ENCODE measurements around the gene VKORC1. TPM values are rescaled to one million over a fixed set of nuclear protein-coding genes. Genes with fewer than 3 reads are reported as not detected.

The VKORC1 gene
- total and polyA plus RNA-seq, 2 of the 8 experiments (the other 6 are each of a cell fraction or from before 2014, with no cell fraction given), result 84.1 to 483 TPM

- no peak overlapping the region for H2BK12ac ChIP-seq (ENCODE audit: low read depth, low read length)
- no peak overlapping the region for H4K5ac ChIP-seq (ENCODE audit: insufficient read length, low read depth, low read length)
- H2BK5ac ChIP-seq (ENCODE audit: low read depth, low read length), result no peak overlapping the region
- no peak overlapping the region for H3K4ac ChIP-seq (replicated peaks; ENCODE audit: insufficient read length, low read depth, low read length)
- CTCF ChIA-PET (ENCODE audit: partially characterized antibody), result interaction anchor here (1.2 kb wide), 1 partner anchor 128 kb away, joined by 4 read pairs; the partner anchor contains the start of gene HSD3B7
- H3K27me3 ChIP-seq (replicated peaks in 1 of 4; ENCODE audit: control insufficient read depth in 3 of 4, extremely low read depth in 1 of 4, insufficient read depth in 3 of 4, low read length in 3 of 4), result no peaks in the 10 kb centered on the region
- H3K18ac ChIP-seq (ENCODE audit: extremely low read depth, low read length), result no peak overlapping the region
- no peak overlapping the region for H2AFZ ChIP-seq (ENCODE audit: low read length)
- no peak overlapping the region for H3K56ac ChIP-seq (replicated peaks; ENCODE audit: insufficient read length, low read depth, low read length)
- no peak overlapping the region for H3K27ac ChIP-seq (ENCODE audit: low read depth, low read length)
- FAIRE-seq, result no peak
- H3K9ac ChIP-seq (replicated peaks in 1 of 4; ENCODE audit: extremely low read depth in 1 of 4, low read depth in 3 of 4, low read length in 3 of 4), result no peak overlapping the region
- no peak for DNase-seq (ENCODE audit: low read depth in 1 of 2, low spot score in 2 of 2)
- H3K4me2 ChIP-seq (ENCODE audit: insufficient read depth in 1 of 2, low read depth in 2 of 2, low read length in 2 of 2), result no peak overlapping the region
- 74% methylated on average over 2 of the region's 2 CpGs; no CpG with 5 or more reads in 1 of the 2 experiments for WGBS, 2 experiments (ENCODE audit: extremely low coverage in 1 of 2, insufficient coverage in 1 of 2, insufficient read length in 1 of 2, insufficient replicate concordance in 2 of 2, low coverage in 1 of 2, low lambda C conversion rate in 2 of 2, missing lambda C conversion rate in 1 of 2)
- H3K79me2 ChIP-seq (ENCODE audit: control insufficient read depth in 1 of 2, insufficient read depth in 2 of 2, low read length in 2 of 2), result no peaks in the 10 kb centered on the region
- no peak overlapping the region for H3K23ac ChIP-seq (ENCODE audit: insufficient read length)
- H3K23me2 ChIP-seq (ENCODE audit: low read depth, low read length), result peaks cover 8% of the 10 kb centered on the region
- peaks cover 2 to 18% (median 12%) of the 10 kb centered on the region in 4 experiments; a peak in 5 of 8 replicates for H3K36me3 ChIP-seq (ENCODE audit: control insufficient read depth in 2 of 4, insufficient read depth in 4 of 4, low read length in 3 of 4)
- no peak overlapping the region for H4K8ac ChIP-seq (ENCODE audit: extremely low read depth, insufficient read depth, low read length)
- H2BK20ac ChIP-seq (ENCODE audit: low read length), result no peak overlapping the region
- no peak overlapping the region for H4K91ac ChIP-seq (replicated peaks; ENCODE audit: insufficient read length, low read length)
- no peak overlapping the region for H2BK120ac ChIP-seq (replicated peaks; ENCODE audit: low read depth, low read length)
- H3K79me1 ChIP-seq (ENCODE audit: low read depth, low read length), result no peaks in the 10 kb centered on the region; the same call in 1 of the 2 replicates
- H4K20me1 ChIP-seq (replicated peaks in 1 of 2; ENCODE audit: control insufficient read depth in 1 of 2, insufficient read depth in 2 of 2, low read length in 2 of 2), result no peaks in the 10 kb centered on the region
- H2BK15ac ChIP-seq (ENCODE audit: low read length), result no peak overlapping the region
- no peak overlapping the region for H3K14ac ChIP-seq (ENCODE audit: insufficient read length)
- POLR2A ChIA-PET (ENCODE audit: partially characterized antibody), result interaction anchor here (0.6 to 29.9 kb wide), 7 partner anchors 24 to 89 kb away, joined by 3 to 713 read pairs (median 5); partner anchors contain the start of genes FUS, PRSS36, PRSS8 and PYCARD
- H3K4me1 ChIP-seq (replicated peaks in 1 of 4; ENCODE audit: control insufficient read depth in 3 of 4, insufficient read depth in 4 of 4, low read length in 3 of 4), result peaks cover 0 to 3% (median 0%) of the 10 kb centered on the region in 4 experiments; a peak in 1 of 7 replicates
- no peaks in the 10 kb centered on the region for H3K9me3 ChIP-seq (ENCODE audit: insufficient read depth in 2 of 2, low read depth in 1 of 2, low read length in 1 of 2)
- no peak overlapping the region for H3K4me3 ChIP-seq (ENCODE audit: extremely low read depth in 1 of 4, insufficient read depth in 2 of 4, low read depth in 3 of 4, low read length in 4 of 4)
- H2AK5ac ChIP-seq (ENCODE audit: low read depth, low read length), result no peak overlapping the region
- TF ChIP-seq CBX5 (IDR thresholded peaks at IDR 0.05; ENCODE audit: low read depth, low read length) (no peak), POLR2A (IDR thresholded peaks at IDR 0.05; ENCODE audit: control extremely low read depth in 1 of 2, low read depth in 2 of 2, low read length in 2 of 2) (no peak), KDM5A (IDR thresholded peaks at IDR 0.05; ENCODE audit: low read length) (no peak), TCF12 (IDR thresholded peaks at IDR 0.05; ENCODE audit: low read depth, low read length) (no peak), YY1 (IDR thresholded peaks at IDR 0.05; ENCODE audit: low read depth, low read length) (no peak), ZNF274 (IDR thresholded peaks at IDR 0.05; ENCODE audit: borderline replicate concordance, extremely low read depth, low read length) (no peak), BRCA1 (IDR thresholded peaks at IDR 0.05; ENCODE audit: low read depth, low read length) (no peak), EZH2 (IDR thresholded peaks at IDR 0.05; ENCODE audit: low read depth, low read length, severe bottlenecking) (no peak), MAFK (IDR thresholded peaks at IDR 0.05; ENCODE audit: low read depth, low read length) (no peak), CREB1 (IDR thresholded peaks at IDR 0.05) (no peak), CHD1 (IDR thresholded peaks at IDR 0.05; ENCODE audit: low read depth, low read length) (no peak), GTF2F1 (IDR thresholded peaks at IDR 0.05; ENCODE audit: borderline replicate concordance, low read depth, low read length) (no peak), SP4 (IDR thresholded peaks at IDR 0.05; ENCODE audit: low read length) (no peak)
- TF ChIP-seq, protein P1, sequence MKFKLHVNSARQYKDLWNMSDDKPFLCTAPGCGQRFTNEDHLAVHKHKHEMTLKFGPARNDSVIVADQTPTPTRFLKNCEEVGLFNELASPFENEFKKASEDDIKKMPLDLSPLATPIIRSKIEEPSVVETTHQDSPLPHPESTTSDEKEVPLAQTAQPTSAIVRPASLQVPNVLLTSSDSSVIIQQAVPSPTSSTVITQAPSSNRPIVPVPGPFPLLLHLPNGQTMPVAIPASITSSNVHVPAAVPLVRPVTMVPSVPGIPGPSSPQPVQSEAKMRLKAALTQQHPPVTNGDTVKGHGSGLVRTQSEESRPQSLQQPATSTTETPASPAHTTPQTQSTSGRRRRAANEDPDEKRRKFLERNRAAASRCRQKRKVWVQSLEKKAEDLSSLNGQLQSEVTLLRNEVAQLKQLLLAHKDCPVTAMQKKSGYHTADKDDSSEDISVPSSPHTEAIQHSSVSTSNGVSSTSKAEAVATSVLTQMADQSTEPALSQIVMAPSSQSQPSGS (IDR thresholded peaks at IDR 0.05; ENCODE audit: low read length), result no peak
Observed at GRCh38 chr16:31112711-31113110, 18.1 kb upstream of the VKORC1 start.
